ENCODE data around the gene PRMT5.

PRMT5 gene

DNA sequence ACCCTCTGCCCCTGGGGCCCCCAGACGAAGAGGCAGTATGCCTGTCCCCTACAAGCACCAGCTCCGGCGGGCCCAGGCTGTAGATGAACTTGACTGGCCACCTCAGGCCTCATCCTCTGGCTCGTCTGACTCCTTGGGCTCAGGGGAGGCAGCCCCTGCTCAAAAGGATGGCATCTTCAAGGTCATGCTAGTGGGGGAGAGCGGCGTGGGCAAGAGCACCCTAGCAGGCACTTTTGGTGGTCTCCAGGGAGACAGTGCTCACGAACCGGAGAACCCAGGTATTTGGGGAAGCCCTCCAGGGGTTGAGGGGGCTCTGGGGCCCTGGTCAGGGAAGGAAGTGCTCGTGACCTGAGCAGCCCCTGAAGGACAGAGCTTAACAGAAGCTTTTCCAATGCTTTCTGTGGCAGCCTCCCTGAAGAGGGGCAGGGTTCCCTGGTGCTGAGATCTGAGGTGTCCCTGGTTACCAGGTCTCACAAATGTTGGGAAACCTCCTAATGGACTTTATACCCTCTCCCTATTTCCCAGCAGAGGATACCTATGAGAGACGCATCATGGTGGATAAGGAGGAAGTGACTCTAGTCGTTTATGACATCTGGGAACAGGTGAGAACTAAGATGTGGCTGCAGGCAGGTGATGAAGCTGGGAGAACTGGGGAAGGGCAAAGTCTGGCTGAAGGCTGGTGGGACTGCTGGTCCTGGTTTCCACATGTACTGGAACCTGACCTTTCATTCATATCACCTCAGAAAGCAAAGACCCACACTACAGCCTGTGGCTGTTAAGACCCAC is 44.2 kb downstream of the PRMT5 start:
- no peak overlapping the region for H3K27ac ChIP-seq (ENCODE audit: low read depth, low read length, severe bottlenecking)

DNA sequence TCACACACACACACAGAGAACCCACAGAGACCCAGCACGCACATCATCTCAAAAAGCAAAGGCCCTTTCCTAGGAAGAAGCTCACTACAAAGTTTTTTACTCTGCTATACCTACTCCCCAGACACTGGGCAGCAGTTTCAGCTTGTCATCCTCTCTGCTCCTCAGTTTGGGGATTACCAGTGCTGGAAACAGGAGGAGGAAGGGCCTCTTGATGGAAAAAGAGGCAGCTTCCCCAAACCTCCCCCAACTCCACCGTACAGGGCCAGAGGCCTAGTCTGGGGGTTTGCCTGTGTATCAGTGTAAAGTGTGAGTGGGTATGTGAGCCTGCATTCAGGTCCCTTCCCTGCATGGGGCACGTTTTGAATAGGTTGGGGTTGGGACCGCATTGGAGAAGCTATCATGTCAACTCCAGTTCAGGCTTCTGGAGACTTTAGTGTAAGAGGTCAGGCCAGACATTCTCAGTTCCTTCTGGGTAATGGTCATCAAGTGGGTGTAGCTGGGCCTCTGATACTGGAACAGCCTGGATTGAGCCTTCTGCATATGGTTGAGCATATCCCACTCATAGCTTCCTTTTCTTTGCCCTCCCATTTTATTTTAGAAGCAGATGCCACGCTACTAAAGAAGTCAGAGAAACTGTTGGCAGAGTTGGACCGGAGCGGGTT is 45.0 kb downstream of the PRMT5 start:
- Histone ChIP-seq H3K36me3 (ENCODE audit: control insufficient read depth, insufficient read depth, low read length) (no peaks in the 10 kb centered on the region), H3K27ac (ENCODE audit: low read depth, low read length, severe bottlenecking) (no peak overlapping the region), H3K9me3 (ENCODE audit: control insufficient read depth, low read length) (no peaks in the 10 kb centered on the region), H3K4me3 (ENCODE audit: extremely low read depth, insufficient read depth, low read length, poor library complexity, severe bottlenecking) (no peak overlapping the region), H3K4me1 (ENCODE audit: control insufficient read depth, insufficient read depth, low read length, poor library complexity, severe bottlenecking) (peaks cover 9% of the 10 kb centered on the region)
- 92 to 100% methylated on average over 5 to 6 of the region's 7 CpGs for WGBS, 2 experiments (ENCODE audit: insufficient coverage in 2 of 2)

More for the DNA sequence above, 44.2 kb downstream of the PRMT5 start:
- Histone ChIP-seq H3K4me3 (ENCODE audit: extremely low read depth, insufficient read depth, low read length, poor library complexity, severe bottlenecking) (no peak overlapping the region), H3K9me3 (ENCODE audit: control insufficient read depth, low read length) (no peaks in the 10 kb centered on the region), H3K36me3 (ENCODE audit: control insufficient read depth, insufficient read depth, low read length) (no peaks in the 10 kb centered on the region), H3K4me1 (ENCODE audit: control insufficient read depth, insufficient read depth, low read length, poor library complexity, severe bottlenecking) (peaks cover 9% of the 10 kb centered on the region)
- WGBS, 2 experiments (ENCODE audit: insufficient coverage in 2 of 2): 91 to 96% methylated on average over 10 of the region's 11 CpGs

DNA sequence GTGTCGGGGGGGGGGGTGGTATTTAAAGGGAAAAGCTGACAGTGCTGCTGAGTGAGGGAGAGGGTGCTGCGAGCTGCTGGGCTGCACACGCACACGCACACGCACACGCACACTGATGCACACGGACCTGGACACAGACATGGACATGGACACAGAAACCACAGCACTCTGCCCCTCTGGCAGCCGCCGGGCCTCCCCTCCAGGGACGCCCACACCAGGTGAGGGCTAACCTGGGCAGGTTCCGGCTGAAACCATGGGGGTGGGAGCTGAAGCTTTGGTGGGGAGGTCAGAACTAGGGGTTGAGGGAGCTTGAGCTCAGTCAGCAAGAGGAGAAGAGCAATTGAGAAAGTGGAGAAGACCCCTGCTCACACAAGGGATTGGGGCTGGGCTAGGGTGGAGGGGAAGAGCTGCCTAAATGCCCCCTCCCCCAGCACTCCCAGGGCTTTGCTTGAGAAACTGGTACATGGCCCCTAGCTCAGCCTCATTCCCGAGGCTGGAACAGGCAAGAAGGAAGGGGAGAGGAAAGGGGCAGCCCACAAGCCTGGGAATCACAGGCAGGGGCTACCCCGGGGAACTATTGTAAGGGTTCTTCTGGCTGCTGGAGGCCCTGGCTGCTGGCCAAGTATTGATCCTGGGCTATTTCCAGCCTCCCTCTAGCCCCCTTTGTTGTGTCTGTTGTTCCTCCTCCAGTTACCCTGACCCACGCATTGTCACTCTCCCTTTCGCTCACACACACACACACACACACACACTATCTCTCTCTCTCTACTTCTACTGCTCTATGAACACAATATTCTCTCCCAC is 45.8 kb downstream of the PRMT5 start, which contains the start of gene REM2:
Gene REM2, plus strand, starts transcription at position 50 of the 804 bp plus-strand sequence. Its CDS starts 66 bp downstream, at position 116.
- Histone ChIP-seq H3K4me3 (ENCODE audit: extremely low read depth, insufficient read depth, low read length, poor library complexity, severe bottlenecking) (no peak within 1 kb of the TSS), H3K36me3 (ENCODE audit: control insufficient read depth, insufficient read depth, low read length) (peaks cover 2% of the 10 kb centered on the region), H3K9me3 (ENCODE audit: control insufficient read depth, low read length) (no peaks in the 10 kb centered on the region), H3K4me1 (ENCODE audit: control insufficient read depth, insufficient read depth, low read length, poor library complexity, severe bottlenecking) (peaks cover 9% of the 10 kb centered on the region), H3K27ac (ENCODE audit: low read depth, low read length, severe bottlenecking) (peak within 1 kb of the TSS; percentile 74)
- 36 to 49% methylated on average over 5 to 13 of the region's 15 CpGs for WGBS, 2 experiments (ENCODE audit: insufficient coverage in 2 of 2)

GRCh38 chr14:22882529-22883172 is 46.5 kb downstream of the PRMT5 start:
- H3K36me3 ChIP-seq (ENCODE audit: control insufficient read depth, insufficient read depth, low read length): peaks cover 9% of the 10 kb centered on the region
- H3K27ac ChIP-seq (ENCODE audit: low read depth, low read length, severe bottlenecking): peak overlapping the region; percentile 74
- H3K4me1 ChIP-seq (ENCODE audit: control insufficient read depth, insufficient read depth, low read length, poor library complexity, severe bottlenecking): peaks cover 7% of the 10 kb centered on the region
- WGBS, 2 experiments (ENCODE audit: insufficient coverage in 2 of 2): 60 to 83% methylated on average over 2 of the region's 6 CpGs
- no peak overlapping the region for H3K4me3 ChIP-seq (ENCODE audit: extremely low read depth, insufficient read depth, low read length, poor library complexity, severe bottlenecking)
- no peaks in the 10 kb centered on the region for H3K9me3 ChIP-seq (ENCODE audit: control insufficient read depth, low read length)

- no peaks in the 10 kb centered on the region for H3K9me3 ChIP-seq (ENCODE audit: control insufficient read depth, low read length)
- peaks cover 7% of the 10 kb centered on the region for H3K4me1 ChIP-seq (ENCODE audit: control insufficient read depth, insufficient read depth, low read length, poor library complexity, severe bottlenecking)
- 70 to 72% methylated on average over 4 to 5 of the region's 7 CpGs for WGBS, 2 experiments (ENCODE audit: insufficient coverage in 2 of 2)
- H3K27ac ChIP-seq (ENCODE audit: low read depth, low read length, severe bottlenecking): no peak overlapping the region
- no peak overlapping the region for H3K4me3 ChIP-seq (ENCODE audit: extremely low read depth, insufficient read depth, low read length, poor library complexity, severe bottlenecking)
- peaks cover 14% of the 10 kb centered on the region for H3K36me3 ChIP-seq (ENCODE audit: control insufficient read depth, insufficient read depth, low read length)
Observed at GRCh38 chr14:22882064-22882463, 47.1 kb downstream of the PRMT5 start.

- H3K4me3 ChIP-seq (ENCODE audit: extremely low read depth, insufficient read depth, low read length, poor library complexity, severe bottlenecking): no peak overlapping the region
Observed at GRCh38 chr14:22878271-22879246, 50.6 kb downstream of the PRMT5 start.

DNA sequence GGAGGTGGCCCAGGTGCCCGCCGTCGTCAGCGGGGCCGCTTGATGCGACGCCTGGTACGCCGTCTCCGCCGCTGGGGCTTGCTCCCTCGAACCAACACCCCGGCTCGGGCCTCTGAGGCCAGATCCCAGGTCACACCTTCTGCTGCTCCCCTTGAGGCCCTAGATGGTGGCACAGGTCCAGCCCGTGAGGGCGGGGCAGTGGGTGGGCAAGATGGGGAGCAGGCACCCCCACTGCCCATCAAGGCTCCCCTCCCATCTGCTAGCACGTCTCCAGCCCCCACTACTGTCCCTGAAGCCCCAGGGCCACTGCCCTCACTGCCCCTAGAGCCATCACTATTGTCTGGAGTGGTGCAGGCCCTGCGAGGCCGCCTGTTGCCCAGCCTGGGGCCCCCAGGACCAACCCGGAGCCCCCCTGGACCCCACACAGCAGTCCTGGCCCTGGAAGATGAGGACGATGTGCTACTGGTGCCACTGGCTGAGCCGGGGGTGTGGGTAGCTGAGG is 52.1 kb downstream of the PRMT5 start:
- Histone ChIP-seq H3K36me3 (ENCODE audit: control insufficient read depth, insufficient read depth, low read length) (peaks cover 52% of the 10 kb centered on the region), H3K9me3 (ENCODE audit: control insufficient read depth, low read length) (no peaks in the 10 kb centered on the region), H3K4me3 (ENCODE audit: extremely low read depth, insufficient read depth, low read length, poor library complexity, severe bottlenecking) (no peak overlapping the region), H3K27ac (ENCODE audit: low read depth, low read length, severe bottlenecking) (no peak overlapping the region), H3K4me1 (ENCODE audit: control insufficient read depth, insufficient read depth, low read length, poor library complexity, severe bottlenecking) (no peaks in the 10 kb centered on the region)
- 95% methylated on average over 17 to 19 of the region's 22 CpGs for WGBS, 2 experiments (ENCODE audit: insufficient coverage in 2 of 2)

More at GRCh38 chr14:22878271-22879246, 50.6 kb downstream of the PRMT5 start:
- Histone ChIP-seq H3K4me1 (ENCODE audit: control insufficient read depth, insufficient read depth, low read length, poor library complexity, severe bottlenecking) (peaks cover 7% of the 10 kb centered on the region), H3K9me3 (ENCODE audit: control insufficient read depth, low read length) (no peaks in the 10 kb centered on the region), H3K36me3 (ENCODE audit: control insufficient read depth, insufficient read depth, low read length) (peaks cover 47% of the 10 kb centered on the region), H3K27ac (ENCODE audit: low read depth, low read length, severe bottlenecking) (no peak overlapping the region)
- 91 to 98% methylated on average over 5 to 8 of the region's 8 CpGs for WGBS, 2 experiments (ENCODE audit: insufficient coverage in 2 of 2)

GRCh38 chr14:22875748-22876319 is 53.3 kb downstream of the PRMT5 start:
- Histone ChIP-seq H3K9me3 (ENCODE audit: control insufficient read depth, low read length) (no peaks in the 10 kb centered on the region), H3K36me3 (ENCODE audit: control insufficient read depth, insufficient read depth, low read length) (peaks cover 52% of the 10 kb centered on the region), H3K4me3 (ENCODE audit: extremely low read depth, insufficient read depth, low read length, poor library complexity, severe bottlenecking) (no peak overlapping the region), H3K4me1 (ENCODE audit: control insufficient read depth, insufficient read depth, low read length, poor library complexity, severe bottlenecking) (no peaks in the 10 kb centered on the region), H3K27ac (ENCODE audit: low read depth, low read length, severe bottlenecking) (no peak overlapping the region)
- WGBS, 2 experiments (ENCODE audit: insufficient coverage in 2 of 2): 98 to 99% methylated on average over 19 to 20 of the region's 20 CpGs

GRCh38 chr14:22875003-22875747 is 54.0 kb downstream of the PRMT5 start:
- Histone ChIP-seq H3K27ac (ENCODE audit: low read depth, low read length, severe bottlenecking) (no peak overlapping the region), H3K4me1 (ENCODE audit: control insufficient read depth, insufficient read depth, low read length, poor library complexity, severe bottlenecking) (no peaks in the 10 kb centered on the region), H3K9me3 (ENCODE audit: control insufficient read depth, low read length) (no peaks in the 10 kb centered on the region), H3K36me3 (ENCODE audit: control insufficient read depth, insufficient read depth, low read length) (peaks cover 52% of the 10 kb centered on the region), H3K4me3 (ENCODE audit: extremely low read depth, insufficient read depth, low read length, poor library complexity, severe bottlenecking) (no peak overlapping the region)
- 98% methylated on average over 12 to 13 of the region's 15 CpGs for WGBS, 2 experiments (ENCODE audit: insufficient coverage in 2 of 2)
